D341Med (cell line): ENCODE data around the gene FAM53B.

ENCODE experiments used
- DNase-seq: peaks from one replicate; pipeline ENCODE4 v3.0.0; 2012; ENCODE audit warnings: low spot score

Gene FAM53B

DNA sequence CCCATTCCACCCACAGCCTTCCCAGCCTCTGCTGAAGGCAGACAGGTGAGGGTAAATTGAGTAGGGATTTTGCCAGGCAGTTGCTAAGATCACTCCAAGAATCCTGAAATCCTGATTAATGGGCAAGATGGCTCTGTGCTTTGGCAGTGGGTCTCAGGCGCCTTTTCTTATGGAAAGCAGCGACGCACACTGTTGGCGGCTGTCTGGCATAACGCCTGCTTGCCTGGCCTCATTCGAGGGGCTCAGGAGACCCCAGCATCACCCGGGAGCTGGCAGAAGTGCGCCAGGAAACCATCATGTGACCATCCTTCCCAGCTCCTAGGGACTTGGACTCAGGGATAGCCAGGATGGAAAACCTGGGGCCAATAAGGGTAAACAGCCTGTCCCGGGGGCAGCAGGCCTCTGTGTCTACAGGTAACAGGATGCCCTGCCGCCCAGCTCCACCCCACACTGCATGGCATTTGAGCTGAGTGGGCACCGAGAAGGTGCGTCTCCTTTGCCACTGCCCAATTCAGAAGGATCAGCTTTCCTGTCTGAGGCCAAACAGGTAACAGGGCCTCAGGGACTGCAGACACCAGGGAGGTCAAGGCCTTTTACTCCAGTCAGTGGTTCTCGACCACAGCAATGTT lies 98.6 kb downstream of the FAM53B start:
- DNase-seq: no peak

DNA sequence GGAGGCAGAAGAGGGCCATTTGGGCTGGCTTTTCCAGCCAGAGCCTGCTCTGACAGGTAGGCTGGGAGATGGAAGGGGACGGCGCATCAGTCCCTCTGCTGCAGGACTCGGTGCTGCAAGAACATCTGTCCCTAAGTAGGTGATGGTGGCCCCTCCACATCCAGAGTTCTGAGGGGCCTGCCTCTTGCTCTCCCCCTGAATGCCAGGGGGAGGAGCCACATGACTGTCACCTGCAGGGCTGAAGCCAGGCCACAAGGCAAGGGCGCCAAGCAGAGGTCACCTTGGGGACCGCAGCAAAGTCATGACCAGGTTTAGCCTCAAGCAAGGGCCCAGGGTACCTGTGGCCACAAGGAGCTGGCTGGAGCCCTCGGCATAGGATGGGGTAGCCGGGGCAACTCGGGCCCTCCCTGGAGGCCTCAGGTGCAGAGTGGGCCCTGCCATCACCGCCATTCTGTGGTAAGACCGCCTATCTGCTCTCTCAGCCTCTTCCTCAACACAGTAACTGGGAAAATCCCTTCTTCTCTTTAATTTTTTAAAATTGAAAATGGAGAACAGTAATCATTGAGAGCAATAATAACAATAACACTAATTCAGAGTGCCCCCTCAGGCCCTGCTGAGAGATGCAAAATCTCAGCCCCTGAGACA lies 99.3 kb downstream of the FAM53B start:
- no peak for DNase-seq

DNA sequence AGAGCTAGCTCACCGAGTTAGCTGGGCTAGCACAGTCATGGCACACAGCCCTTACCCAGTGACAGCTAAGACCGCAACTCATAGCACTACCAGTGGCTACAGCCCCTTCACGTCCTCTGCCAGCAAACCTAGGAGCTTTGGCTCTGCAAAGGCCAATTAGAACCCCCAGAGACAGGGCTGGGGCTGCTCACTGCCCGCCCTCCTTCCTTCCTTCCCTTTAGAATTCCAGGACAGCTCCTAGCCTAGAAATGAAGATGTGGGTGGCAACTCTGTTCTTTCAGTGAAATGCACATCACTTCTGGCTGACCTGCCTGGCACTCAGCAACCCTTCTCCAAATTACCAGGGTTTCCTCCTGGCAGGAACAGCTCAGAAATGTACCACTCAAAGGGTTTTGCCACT lies 99.9 kb downstream of the FAM53B start:
- DNase-seq: no peak

DNA sequence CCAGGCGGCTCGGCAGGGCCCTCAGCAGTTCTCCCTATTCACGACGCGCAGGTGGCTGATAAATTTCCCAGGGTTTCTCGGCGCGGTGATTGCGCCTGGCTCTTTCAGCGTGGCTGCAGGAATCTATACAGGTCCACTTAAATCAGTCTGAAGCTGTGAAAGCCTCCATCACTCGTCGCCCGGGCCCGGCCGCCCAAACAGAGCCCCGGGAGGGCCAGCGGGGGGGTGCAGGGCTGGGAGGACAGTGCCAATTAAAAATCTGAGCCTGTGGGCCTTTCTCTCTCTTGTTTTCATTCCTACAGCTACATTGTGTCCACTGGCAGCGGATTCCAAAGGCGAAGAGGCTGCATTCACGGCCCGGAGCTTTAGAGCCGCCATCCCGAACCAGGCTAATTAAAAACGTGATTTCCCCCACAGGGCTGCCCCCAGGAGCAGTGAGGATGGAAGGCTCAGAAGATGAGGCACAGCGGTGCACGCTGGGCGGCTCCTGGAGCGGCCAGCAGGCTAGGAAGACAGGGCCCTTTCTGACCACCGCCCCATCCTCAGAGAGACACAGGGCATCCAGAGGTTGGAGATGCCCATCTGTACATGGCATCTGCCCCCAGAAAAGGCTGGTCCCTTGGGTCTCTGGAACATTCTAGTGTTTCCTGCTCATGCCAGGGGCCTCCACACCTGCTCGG lies 100.7 kb downstream of the FAM53B start:
- no peak for DNase-seq

DNA sequence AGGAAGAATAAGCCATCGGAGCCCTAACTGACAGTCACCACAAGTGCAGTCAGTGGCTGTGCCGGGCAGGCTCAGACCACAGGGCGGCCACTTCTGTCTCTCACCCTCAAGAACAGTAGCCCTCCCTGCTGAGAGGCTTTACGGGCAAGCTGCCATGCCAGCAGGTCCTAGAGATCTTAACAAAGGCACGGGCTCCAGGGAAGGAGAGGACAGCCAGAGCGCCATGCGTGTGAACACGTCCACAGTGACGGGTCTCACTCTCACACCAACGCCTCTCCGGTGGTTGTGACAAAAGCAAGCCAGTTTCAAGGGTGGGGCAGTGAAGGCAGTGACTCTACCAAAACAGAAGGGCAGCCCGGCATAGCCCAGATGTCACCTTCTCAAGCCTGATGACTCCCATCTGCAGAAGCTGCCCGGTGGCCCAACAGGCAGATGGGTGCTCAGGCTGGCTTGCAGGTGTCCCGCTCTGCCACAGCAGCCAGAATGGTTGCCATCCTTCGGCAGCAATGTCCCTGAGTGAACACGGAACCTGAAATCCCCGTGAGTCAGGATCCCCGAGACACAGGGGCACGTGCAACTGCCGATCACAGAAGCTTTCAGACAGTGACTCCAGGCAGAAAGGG lies 102.0 kb downstream of the FAM53B start:
- no peak for DNase-seq

DNA sequence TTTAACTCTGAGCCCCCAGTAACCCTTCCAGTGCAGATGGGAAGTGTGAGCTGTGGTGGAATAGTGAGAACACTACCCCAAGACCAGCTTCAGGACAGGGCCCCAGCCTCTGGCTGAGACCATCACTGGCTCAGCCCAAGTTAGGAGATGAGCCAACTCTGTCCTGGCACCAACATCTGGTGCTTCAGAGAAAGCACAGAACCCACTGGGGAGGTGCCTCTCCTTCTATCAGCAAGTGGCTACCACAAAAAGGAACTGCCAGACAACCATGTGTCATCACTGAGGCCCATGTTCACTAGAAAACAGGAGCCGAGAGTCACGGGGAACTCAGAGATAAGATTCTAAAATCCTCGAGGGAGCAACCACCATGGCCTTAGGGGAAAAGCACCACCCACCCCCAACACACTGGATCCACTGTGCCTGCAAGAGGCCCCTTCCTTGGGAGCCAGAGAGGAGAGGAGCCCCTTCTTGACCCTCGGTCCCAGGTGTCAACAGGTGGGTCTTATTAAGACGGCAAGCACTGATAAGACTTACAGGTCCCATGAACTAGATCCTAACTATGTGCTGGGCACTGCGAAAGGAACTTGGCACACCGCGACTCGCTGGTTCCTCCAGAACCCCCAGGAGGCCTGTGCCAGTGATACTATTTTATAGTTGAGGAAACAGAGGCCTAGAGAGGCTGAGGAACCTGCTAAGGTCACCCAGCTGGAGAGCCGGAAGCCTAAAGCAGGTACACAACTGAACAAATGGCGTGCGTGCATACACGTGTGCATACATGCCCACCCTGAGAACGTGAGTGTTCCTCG lies 102.7 kb downstream of the FAM53B start:
- no peak for DNase-seq

DNA sequence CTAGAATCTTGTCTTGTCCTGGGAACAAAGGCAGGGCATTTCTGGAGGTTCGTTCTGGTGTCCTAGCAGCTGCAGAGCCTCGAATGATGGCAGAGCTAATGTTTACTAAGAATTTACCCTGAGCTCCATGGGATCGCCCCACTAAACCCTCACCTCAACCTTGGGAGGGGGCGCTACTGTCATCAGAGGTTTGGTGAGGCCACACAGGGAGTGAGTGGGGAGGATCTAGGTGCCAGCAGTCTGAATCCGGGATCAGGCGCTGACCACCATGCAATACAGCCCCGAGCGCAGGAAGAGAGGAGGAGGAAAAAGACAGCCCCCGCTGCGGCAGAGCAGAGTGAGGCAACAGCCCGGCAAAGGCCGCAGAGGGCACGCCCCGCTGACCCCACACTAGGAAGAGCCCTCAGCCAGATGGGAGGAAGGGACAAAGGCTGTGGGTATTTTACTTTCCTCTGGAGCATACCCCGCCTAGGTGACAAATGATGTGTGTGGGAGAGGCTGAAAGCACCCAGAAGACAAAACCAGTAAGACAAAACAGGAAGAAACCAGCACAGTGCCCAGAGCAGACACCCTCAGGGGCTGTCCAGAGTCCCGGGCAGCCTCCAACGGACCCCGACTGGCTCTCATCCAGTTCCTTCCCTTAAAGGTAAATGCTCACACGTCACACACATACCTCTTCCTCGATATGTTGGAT lies 103.5 kb downstream of the FAM53B start:
- no peak for DNase-seq

DNA sequence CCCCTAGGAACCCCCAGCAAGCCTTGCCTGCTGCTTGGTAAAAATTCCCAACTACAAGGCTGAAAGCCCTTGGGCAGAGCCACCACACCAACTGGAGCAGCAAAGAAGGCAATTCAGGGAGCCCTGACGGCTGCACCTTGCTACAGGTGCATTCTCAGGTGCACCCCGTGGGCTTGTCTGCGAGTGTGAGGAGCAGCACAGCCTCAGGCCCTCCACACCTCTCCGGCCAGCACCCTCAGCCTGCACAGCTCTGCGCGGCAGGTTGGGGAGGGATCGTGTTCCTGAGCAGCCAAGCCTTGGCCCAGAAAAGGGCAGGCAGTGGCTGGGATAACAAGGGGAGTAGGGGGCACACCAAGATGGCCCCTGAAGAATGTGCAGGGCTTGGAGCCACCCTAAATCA lies 104.1 kb downstream of the FAM53B start:
- no peak for DNase-seq

DNA sequence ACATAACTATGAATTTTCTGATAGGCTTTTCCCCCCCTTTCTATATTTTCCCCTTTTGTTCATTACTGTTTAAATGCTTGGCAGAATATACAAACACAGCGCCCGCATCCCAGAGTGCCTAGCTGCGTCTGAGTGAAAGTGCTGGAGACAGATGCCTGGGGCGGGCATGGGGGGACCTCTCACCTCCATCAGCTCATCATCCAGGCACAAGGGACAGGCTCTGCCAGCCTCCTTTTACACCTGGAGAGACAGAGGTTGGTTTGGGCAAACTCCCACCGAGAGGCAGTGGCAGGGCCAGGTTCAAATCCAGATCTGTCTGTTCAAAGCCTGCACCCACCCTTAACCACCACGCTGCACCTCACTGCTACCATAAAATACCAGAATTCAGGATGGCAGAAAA lies 104.5 kb downstream of the FAM53B start:
- no peak for DNase-seq

DNA sequence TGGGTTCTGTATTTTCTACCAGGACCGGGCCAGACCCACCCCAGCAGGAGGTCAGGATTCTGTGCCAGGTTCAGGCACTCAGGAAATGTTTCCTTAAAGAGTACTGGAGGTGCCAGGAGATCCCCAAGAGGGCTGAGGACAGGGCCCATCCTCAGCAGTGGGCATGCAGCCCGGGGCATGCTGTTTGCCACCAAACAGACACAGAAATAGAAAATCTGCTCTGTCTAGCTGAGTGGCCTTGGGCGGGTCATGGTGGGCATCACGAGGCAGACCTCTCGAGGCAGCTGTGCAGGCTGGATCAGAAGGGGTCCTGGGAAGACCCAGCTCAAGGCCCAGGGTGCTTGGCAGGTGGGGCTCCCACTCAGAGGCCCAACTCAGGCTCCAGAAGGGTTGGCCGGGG lies 105.0 kb downstream of the FAM53B start:
- DNase-seq: no peak

DNA sequence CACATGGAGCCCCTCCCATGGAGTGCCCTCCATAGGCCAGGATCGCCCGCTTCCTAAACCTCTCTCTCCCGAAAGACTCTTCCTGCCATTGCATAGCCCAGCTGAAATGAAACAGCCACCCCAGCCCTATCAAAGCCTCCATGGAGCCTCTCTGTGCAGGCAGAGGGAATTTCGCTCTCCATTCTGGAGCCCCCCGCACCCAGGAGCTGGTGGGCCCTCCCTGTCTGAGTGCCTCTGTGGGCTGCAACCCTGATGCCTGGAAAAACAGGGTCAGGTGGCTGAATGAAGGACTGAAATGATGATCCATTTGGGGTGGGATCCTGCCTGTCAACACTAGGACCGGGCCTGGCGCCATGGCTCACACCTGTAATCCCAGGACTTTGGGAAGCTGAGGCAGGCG lies 106.4 kb downstream of the FAM53B start:
- no peak for DNase-seq

DNA sequence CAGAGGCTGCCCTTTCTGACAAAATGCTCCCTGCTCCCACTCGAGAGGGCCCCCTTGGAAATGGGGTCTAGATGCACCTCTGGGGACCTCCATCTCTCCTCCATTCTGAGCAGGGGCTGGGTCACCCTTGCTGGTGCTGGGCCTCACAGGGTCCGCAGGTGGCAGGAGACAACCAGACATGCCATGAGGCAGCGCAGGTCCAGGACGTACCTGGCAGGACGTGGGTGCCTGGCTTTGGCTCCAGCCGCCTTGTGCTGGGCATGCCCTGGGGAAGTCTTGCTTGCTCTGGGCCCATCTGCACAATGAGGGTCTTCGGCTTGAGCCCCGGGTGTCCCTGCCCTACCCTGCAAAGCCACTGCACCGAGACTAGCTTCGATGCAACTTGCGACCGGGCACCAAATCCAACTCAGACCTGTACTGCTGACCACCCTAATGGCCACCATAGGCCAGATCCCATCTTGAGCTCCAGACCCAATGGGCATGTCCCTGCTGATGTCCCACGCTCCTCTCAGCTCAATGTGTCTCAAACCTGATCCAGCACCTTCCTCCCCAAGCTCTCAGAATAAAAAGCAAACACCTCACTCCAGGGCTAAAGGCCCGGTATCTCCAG lies 107.0 kb downstream of the FAM53B start:
- DNase-seq: no peak

DNA sequence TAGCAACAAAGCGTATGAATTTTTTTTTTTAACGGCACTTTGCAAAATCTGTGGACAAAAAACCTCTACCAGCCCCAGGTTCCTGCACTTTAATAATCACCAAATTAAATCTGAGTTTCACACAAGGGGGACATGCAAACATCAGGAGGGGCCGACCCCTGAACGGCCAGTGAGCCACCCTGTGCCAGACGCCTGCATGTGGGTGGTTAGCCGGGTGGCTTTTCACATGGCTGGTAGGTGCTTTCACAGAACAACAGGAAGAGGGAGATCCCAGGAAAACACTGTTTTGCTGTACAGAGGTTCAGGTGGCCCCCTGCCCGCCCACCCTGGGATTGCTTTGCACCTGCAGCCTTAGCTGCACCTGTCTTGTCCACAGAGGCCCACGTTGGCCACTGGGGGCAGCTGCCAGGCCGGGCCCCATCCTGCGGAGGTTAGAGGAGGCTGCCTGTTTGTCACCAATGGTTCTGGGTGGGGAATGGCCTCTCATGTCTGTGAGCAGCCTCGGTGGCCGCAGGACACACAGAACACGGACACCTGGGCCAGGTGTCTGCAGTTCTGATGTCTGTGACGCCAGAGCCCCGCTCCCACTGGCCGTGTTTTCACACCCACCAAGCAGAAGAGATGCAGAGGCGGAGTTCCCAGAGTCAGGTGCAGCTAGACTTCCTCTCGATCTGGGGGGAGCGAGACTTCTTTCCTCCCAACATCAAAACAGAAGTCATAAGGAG lies 107.7 kb downstream of the FAM53B start:
- no peak for DNase-seq

DNA sequence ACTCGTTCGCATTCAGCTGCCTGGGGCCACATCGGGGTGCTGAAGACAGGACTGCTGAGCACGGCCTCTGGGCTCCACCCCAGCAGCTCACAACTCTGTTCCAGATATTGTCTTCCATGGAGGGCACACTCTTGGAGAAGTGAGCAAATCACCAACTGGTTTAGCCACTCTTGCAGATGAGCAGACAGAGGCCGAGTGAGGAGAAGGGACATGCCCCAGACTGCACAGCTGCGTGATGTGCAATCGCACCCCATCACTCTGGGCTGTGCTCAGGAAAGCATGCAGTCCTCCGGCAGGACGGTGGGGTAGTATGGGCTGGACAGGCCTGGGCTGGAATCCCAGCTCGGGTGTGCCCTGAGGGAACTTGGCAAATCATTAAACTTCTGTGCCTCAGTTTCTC lies 111.6 kb downstream of the FAM53B start:
- no peak for DNase-seq

DNA sequence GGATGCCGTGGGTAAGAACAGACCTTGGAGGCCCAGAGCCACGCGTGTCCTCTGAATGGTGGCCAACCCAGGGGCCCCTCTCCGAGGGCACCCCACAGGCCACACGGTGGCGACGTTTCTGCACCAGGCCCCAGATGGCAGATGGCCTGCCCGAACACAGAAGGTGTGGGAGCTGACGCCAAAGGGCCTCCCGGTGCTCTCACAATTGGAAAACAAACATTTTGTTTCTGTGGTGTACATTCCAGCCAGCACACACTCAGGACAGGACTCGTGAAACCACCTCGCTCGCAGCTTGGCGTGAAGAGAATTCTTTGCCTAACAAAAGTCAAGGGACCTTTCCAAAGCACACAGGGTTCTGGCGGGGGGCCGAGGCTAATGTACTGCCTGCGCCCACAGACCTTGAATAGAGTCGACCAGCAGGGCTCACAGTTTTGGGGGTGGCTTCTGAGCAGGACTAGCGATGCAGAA lies 112.1 kb downstream of the FAM53B start:
- DNase-seq: peak; percentile 54

DNA sequence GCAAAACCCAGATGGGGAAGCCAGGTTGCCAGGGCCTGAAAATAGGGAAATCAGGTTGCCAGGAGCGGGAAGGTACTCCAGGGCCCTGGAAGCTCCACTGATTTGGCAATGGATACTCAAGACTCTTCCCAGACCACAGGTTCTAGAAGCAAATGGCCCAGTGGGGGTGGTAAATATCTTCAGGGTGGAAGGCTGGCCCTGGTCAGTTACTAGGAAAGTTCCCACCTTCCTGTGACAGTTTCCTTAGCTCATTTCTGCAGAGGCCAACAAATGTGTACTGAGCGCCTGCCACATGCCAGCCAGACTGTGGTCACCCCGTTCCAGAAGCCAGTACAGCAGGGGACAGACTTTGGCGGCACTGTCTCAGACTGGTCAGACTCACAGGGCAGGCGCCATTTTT lies 113.6 kb downstream of the FAM53B start:
- no peak for DNase-seq

DNA sequence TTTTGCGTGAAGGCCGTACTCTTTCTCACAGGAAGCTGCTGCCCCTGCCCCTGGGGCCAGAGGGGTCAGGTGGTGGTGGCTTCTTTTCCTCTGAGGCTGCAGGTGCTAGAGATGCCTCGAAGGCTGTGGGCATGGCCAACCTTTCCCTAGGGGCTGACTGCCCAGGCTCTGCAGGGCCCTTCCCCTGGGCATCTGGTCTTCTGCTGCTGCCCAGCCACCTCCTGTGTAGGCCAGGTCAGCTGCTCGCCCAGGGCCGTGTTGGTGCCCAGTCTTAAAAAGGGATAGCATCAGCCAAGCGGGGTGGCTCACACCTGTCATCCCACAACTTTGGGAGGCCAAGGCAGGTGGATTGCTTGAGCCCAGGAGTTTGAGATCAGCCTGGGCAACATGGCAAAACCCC lies 114.3 kb downstream of the FAM53B start:
- no peak for DNase-seq

DNA sequence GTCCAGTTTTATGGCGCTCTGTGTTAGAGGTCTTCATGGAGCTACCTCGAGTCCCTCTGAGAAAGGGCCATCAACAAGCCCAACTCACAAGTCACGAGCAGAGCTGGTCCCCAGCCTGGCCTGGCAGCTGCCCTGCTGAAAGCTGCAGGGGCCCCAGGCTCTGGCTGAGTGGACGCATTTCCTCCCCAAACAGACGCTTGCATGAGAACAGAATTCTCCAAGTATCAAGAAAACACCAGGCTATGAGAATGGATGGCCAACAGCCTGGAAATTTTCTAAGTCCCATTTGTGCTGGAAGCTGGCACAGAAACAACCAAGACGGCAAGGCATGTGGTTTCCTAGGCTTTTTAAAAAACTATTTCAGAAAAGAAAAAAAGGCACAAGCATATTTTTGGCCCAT lies 114.8 kb downstream of the FAM53B start:
- no peak for DNase-seq

DNA sequence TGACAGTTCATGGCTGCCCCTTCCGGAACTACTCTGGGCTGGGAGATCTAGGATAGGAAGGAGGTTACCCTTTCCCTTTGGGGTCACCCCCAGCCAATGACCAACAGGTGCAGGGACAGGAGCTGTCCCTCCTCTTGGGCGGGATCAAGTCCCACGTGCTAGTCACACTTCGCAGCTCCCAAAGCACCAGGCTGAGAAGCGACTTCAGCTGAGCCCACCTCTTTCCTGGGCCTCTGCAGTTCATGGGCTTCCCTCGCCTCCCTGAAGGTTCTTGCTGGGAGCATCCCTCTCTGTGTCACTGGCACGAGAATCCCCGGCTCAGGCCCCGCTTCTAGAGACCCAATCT lies 115.5 kb downstream of the FAM53B start:
- DNase-seq: no peak

DNA sequence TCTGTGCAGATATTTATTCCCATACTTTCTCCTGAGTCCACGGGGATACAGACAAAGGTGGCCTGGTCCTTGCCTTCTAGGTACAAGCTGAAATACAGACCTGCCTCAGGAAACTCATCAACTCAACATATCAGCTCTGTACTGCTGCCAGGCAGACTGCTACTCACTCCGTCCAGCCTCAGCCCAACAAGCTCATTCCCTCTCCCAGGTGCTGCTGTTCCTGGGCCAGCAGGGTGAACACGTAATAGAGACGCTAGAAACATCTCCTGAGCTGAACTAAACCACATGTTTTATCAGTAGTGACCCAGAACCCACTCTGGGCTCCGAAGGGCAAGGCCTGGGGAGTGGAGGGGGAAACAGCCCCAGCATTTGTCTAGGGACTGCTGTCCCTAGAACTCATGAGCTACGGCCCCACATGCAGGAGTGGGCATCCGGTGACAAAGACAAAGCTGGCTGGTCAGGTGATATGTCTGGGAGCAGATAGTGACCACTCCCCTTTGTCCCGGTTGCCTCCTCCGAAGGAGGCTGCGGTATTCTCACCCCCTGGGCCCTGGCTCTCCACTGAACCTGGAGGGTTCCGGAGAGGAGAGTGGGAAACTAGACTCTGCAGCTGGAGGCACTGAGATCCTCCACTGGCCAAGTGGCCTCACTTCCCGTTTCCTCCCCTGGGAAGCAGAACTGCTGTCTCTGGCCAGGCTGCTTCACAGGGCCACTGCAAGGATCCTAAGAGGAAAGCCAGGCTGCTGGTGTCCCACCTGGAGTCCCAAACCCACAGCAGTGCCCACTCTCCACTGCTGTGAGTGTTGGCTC lies 116.1 kb downstream of the FAM53B start:
- no peak for DNase-seq
